IPS-18c (cell line): Measurements from ENCODE around the gene ARNT2.

ENCODE experiments used
- H3K4me3 ChIP-seq: 2 replicates; pipeline ENCODE4 v1.7.0; 2013; ENCODE audit warnings: low read depth, mild to moderate bottlenecking, low read length, moderate library complexity; ENCODE audit not compliant: insufficient read depth
- H3K9me3 ChIP-seq: one replicate; pipeline ENCODE4 v1.6.1; 2013; ENCODE audit warnings: mild to moderate bottlenecking, low read length, moderate library complexity; ENCODE audit not compliant: control insufficient read depth, insufficient read depth

Gene ARNT2

DNA sequence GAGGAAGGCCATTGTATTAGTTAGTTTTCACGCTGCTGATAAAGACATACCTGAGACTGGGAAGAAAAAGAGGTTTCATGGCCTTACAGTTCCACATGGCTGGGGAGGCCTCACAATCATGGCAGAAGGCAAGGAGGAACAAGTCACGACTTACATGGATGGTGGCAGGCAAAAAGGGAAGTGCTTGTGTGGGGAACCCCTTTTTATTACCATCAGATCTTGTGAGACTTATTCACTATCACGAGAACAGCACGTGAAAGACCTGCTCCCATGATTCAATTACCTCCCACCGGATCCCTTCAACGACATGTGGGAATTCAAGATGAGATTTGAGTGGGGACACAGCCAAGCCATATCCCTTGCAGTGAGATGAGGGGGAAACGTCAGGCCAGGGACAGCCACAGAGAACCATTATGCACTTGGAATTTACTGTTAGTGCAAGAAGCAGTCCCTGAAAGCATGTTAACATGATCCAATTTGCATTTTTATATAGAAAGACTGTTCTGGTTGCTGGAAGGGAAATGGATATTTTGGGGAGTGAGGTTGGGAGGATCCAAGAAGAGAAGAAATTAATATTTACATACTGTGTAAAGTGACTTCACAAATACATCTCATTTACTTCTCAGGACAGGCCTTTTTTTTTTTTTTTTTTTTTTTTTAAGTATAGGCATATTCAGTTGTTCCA, 87.1 kb downstream of the ARNT2 start:
- H3K4me3 ChIP-seq, result no peak overlapping the region
- H3K9me3 ChIP-seq, result no peaks in the 10 kb centered on the region

DNA sequence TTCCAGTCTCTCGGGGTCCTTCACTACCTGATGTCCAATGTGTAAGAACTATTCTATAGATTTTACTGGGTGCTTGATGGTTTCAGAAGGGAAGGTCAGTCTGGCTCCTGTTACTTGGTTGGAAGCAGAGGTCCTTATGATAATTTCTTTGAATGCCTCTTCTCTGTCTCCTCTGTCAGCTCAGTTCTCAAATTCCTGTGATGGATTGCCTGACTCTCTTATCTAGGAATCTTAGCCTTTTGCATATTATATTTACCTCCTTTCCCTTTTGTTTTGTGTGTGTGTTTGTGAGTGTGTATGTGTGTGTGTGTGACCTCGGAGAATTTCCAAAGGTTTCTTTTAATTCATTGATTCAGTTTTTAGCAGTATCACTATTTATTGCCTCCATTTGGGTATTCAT, 88.2 kb downstream of the ARNT2 start:
- Histone ChIP-seq H3K4me3 (no peak overlapping the region), H3K9me3 (peaks cover under 1% of the 10 kb centered on the region)

DNA sequence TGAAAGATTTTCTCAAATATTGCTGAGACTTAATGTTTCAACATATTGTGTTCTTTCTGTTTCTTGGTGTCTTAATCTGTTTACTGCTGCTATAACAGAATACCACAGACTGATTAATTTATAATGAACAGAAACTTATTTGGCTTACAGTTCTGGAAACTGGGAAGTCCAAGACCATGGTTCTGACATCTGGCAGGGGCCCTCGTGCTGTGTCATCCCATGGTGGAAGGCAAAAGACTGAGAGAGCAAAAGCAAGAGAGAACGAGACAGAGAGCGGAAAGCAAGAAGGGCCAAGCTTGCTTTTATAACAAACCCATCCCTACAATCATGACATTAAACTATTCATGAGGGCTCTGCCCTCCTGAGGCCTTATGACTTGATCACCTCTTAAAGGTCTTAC, 88.7 kb downstream of the ARNT2 start:
- Histone ChIP-seq H3K4me3 (no peak overlapping the region), H3K9me3 (peaks cover 2% of the 10 kb centered on the region)

DNA sequence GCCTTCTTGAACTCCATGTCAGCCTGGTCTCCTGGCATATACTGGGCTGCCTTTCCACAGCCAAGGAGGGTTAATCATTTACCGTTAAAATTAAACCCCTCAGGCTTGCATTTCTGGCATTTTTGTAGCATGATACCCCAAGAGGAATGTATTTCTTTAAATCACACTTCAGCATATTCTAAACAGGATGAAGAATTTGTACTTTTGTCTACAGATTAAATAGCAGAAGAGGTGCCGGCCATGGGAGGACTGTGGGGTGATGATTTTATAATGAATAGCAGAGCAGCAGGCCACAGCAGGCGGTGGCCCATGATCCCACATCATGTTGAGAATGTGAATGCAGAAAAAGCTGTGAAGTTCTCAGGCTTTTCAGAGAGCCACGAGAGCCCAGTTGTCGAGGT, 90.2 kb downstream of the ARNT2 start:
- H3K4me3 ChIP-seq, result no peak overlapping the region
- peaks cover 2% of the 10 kb centered on the region for H3K9me3 ChIP-seq

DNA sequence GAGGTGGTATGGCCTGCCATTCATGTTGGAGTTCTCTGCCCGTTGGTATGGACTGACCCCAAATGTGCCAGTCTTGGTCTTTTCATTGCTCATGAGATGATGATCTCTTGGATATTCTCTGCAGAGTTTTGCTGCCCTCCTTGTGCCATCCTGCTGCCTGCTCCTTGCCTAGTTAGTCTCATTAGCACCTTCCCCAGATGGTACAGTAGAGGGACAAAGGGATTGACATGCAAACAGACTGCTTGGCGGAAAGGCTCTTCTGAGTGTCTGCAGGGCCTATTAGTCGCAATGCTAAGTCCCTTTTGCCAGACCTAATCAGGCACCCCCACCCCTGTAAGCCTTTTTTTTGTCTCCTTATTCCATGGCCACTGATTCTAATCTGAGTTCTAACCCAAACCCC, 90.6 kb downstream of the ARNT2 start:
- Histone ChIP-seq H3K4me3 (no peak overlapping the region), H3K9me3 (peaks cover 2% of the 10 kb centered on the region)

DNA sequence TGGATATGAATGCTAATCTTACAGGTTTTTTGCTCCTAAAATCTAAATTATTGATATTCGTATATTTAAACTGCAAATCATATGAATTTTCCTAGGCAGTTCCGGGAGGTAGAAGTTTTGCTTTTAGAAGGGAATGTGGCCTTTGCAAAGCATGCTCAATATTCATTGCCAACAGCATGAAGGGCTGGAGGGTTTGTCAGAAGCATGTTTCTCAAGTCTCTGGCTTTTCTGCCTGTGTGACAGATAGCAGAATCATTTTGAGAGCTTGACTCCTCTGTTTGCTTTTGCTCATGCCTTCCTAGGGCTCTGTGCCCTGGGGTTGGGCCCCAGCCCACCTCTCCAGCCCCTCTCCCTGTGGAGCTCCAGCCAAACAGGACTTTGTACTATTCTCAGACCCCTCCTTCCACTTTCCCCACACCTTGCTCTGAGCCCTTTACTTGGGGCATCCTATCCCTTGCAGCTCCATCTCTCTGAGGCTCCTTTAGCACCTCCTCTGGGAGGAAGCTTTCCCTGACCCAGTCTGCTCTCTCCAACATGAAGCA, 91.3 kb downstream of the ARNT2 start:
- peaks cover 2% of the 10 kb centered on the region for H3K9me3 ChIP-seq
- H3K4me3 ChIP-seq, result no peak overlapping the region

DNA sequence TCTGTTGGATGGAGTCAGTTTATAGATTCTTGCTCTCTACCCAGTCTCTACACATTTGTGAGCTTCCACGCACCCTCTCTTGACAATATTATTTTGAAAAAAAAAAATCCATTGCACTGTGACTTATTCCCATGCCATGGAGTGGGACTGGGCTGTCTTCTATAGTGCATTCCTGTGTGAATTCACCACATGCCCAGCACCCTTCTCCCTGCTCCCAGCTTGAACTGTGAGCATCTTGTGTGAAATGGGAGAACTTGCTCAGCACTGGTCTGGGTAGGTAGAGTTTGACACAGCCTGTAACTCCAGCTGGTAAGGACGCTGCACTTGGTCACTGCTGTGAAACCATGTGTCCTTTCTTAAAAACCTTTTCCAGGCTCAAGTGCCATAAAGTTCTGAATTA, 91.9 kb downstream of the ARNT2 start:
- Histone ChIP-seq H3K4me3 (no peak overlapping the region), H3K9me3 (peaks cover 2% of the 10 kb centered on the region)

DNA sequence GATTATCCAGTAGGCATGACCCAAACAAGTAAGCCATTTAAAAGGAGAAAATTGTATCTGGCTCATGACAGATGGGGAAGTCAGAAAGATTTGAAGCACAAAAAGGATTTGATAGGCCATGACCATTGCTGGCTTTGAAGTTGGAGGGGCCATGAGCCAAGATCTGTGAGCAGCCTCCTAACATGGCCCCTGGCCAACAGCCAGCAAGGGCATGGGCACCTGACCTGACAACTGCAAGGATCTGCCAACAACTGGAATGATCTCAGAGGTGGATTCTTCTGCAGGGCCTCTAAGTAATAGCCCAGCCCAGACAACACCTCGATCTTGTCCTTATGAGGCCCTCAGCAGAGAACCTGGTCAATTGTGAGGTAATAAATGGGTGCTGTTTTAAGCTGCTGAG, 93.0 kb downstream of the ARNT2 start:
- H3K4me3 ChIP-seq, result no peak overlapping the region
- peaks cover 2% of the 10 kb centered on the region for H3K9me3 ChIP-seq

DNA sequence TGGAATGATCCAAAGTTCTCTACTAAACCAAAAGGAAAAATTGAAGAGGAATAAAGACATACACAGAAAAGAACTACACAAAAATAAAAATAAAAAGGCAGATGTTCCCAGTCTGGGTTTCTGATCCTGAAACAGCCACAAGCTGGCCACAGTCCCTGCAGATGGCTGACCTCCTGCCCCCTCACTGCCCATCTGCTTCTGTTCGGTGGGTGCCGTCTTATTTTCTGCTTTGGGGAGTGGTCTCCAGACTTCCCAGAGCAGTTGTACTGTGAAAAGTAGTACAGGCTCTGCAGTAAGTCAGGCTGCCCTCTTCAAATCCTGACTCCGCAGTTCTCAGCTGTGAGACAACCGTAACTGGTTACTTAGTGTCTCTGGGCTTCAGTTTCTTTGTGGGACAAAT, 94.5 kb downstream of the ARNT2 start:
- Histone ChIP-seq H3K9me3 (peaks cover 2% of the 10 kb centered on the region), H3K4me3 (no peak overlapping the region)

DNA sequence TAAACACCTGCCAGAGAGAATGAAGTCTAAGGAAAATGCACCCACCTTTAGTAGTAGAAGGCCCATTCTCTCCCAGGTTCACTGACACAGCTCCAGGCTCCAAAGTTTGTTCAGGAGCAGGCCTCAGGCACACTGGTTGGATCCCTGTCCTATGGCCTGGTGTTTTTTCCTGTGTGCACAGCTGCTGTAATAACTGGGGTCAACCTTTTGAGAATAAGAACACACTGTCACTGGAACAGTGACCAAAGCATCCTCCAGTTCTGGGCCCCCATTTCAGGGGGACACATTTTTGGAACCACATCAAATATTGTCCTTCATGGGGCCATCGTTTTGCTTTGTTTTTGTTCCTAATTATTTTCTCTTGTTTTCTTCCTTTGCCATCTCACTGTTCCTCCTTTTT, 95.8 kb downstream of the ARNT2 start:
- Histone ChIP-seq H3K9me3 (peaks cover 2% of the 10 kb centered on the region), H3K4me3 (no peak overlapping the region)

DNA sequence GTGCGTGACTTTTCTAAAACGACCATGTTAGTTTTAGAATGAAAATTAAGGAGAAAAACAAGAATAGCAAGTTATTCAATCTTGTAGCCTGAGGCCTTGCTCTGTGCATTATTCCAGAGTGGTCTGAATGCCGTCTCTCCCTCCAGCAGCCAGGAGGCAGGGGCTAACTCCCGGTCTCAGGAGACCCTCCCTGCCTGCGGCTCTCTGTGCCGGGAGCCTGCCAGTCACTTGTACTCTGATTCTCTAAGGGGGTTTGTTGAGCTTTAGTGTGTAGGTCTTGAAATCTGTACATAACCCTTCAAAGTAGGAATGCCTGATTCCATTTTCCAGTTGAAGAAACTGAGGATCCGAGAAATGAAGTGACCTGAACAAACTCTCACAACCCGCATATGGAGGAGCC, 97.3 kb downstream of the ARNT2 start:
- H3K9me3 ChIP-seq, result peaks cover 2% of the 10 kb centered on the region
- H3K4me3 ChIP-seq, result no peak overlapping the region

DNA sequence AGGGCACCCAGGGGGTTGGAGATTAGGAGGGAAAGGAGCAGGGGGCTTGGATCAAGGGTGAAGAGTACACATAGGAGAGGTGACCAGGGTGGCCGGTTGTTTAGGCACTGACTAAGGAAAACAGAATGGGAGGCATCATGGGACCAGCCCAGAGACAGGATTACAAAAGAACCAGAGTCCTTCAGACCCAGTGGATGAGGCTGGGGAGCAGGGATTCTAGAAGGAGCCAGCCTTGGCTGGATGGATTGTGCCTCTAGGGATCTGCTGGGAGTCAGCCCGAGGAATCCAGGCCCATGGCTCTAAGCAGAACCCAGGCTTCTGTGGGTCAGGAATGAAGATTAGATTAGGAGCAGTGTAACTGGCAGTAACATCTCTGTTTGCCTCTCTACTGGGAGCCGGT, 98.6 kb downstream of the ARNT2 start:
- H3K4me3 ChIP-seq, result no peak overlapping the region
- no peaks in the 10 kb centered on the region for H3K9me3 ChIP-seq

DNA sequence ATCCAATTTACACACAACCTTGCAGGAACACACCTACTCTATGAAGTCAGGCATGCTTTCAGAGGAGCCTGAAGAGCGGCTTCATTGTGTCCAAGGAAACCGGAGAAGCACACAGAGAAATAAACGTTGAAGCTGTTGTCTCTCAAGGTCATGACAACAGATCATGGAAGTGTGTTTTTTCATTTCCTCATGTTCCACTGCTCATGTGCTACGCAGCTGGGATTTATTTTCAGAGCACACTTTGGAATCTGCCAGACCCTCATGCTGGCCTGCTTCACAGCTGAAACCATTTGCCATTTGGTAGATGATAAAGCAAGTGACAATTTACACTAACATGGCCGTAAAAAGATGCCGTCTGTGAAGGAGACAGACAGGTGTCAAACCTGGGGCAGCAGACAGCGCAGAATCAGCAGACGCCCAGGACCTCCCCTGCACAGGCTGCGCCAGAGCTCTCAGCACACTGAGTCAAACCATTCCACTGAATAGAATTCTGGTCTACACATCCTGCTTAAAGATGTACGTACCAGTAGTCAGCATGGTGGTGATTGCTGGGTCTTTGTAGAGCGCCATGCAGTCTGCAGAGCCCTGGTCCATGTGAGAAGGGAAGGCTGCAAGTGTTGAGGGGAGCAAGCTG, 99.3 kb downstream of the ARNT2 start:
- no peaks in the 10 kb centered on the region for H3K9me3 ChIP-seq

DNA sequence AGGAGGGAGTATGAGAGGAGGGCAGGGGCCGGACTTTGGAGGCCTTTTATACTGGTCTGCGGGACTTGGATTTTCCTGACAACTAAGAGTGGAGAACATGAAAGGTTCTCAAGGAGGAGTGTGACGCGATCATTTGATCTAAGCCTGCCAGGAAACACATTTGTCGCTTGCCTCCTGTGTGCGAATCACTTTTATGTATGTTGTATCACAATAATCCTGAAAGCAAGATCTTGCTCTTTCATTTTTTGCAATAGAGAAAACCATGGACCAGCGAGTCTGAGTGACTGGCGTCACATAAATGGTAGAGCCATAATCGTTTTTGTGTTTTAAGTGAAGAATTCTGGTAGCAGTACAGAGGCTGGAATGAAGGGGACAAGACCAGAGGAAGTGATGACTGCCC, 100.7 kb downstream of the ARNT2 start:
- H3K4me3 ChIP-seq, result no peak overlapping the region
- H3K9me3 ChIP-seq, result no peaks in the 10 kb centered on the region

More for the DNA sequence above, 99.3 kb downstream of the ARNT2 start:
- no peak overlapping the region for H3K4me3 ChIP-seq

DNA sequence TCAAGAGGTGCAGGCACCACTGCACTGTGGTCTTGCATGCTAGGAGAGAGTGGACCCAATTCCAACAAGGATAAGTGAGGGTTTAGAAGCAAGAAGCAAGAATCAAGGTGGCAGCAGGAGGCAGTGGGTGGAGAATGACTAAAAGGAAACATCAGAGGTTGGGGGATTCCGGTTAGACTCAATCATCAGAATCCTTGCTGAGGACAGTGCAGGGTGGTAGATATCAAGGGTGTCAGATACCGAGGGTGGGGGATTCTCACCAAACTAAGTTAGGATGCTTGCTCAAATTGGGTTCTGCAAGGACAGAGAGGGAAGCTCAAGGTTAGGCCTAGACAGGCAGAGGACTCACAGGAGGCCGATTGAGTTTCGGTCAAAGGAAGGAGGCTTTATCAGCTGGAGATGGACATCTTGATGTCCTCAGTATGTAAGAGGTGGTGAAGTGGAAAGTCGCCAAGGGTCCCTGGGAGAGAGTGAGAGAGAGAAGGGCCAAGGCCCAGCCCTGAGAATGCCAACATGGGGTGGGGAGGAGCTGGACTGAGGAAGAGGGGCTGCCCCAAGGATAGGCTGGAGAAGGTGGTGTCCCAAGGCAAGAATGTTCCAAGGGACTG, 102.2 kb downstream of the ARNT2 start:
- Histone ChIP-seq H3K4me3 (no peak overlapping the region), H3K9me3 (no peaks in the 10 kb centered on the region)

DNA sequence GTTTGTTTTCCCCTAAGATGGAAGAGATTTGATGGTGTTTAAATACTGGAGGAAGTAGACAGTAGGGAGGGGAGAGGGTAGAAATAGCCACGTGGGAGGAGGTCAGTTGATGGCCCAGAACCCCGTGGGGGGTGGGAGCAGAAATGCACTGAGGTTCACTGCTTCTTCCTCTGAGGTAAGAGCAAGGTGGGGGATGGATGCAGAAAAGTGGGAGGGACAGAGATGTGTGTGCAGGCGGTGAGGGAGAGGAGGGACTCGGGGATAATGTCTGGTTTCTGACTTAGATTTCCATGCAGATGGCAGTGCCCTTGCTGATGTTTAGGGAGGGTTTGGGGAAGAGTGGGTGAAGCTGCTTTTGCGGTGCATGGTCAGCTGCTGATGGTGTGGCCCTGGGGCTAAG, 102.9 kb downstream of the ARNT2 start:
- H3K4me3 ChIP-seq, result no peak overlapping the region
- no peaks in the 10 kb centered on the region for H3K9me3 ChIP-seq

DNA sequence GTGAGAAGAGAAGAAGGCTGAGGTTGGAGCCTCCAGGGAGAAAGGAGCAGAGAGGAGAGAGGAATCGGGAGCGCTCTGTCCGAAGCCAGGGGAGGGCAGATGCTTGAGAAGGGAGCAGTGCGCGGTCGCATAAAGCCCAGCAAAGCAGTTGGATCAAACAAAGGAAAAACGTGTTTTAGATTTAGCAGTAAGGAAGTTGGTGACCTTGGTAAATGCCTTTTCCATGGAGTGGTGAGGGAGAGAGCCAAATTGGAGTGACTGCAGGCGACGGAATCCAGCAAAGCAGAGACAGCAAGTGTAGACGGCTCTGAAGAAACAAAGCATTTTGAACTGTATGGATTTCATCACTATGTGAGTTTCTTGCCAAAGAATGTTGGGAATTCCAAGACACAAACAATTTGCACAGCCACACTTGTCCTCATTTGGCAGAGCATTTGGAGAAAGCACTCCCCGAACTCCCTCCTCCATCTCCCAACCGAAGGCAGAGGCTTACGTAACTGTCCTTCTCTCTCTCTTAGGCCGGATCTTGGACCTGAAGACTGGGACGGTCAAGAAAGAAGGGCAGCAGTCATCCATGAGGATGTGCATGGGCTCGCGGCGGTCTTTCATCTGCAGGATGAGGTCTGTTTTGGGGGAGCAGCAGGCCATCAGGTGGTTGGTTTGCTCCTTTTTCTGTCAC, 103.6 kb downstream of the ARNT2 start:
- H3K9me3 ChIP-seq, result no peaks in the 10 kb centered on the region
- no peak overlapping the region for H3K4me3 ChIP-seq

DNA sequence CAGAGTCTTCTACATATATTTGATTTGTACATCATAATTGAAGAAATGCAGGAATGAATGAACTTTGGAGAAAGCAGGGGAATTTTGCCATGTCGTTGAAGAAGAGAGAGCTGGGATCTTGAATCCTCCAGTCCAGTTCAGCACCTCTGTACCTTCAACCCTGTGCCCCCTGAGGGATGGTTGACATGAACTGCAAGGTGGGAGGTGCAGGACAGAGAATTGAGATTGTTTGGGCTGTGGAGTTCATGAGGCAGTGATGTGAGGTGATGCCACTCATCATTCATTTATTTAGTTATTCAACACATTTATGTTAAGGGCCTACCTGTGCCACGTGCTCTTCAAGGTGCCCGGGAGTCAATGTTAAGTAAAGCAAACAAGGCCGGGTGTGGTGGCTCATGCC, 104.6 kb downstream of the ARNT2 start:
- no peaks in the 10 kb centered on the region for H3K9me3 ChIP-seq
- no peak overlapping the region for H3K4me3 ChIP-seq
